Omental fat pad (tissue), 4 donors: ENCODE results near the gene BDKRB2. TPM values are rescaled to one million over a fixed set of nuclear protein-coding genes. Genes with fewer than 3 reads are reported as not detected.

Source experiments
- ATAC-seq: fragments of 150-250 bp; one replicate; pipeline ENCODE4 v1.9.1; 2016; ENCODE audit warnings: mild to moderate bottlenecking, moderate library complexity; ENCODE audit not compliant: low FRiP score
- DNase-seq: peaks from one replicate; pipeline ENCODE4 v3.0.0-alpha.2; 2019; ENCODE audit warnings: low spot score
- CTCF ChIP-seq, 3 donors: fragments of 450-650 bp; IDR thresholded peaks; one replicate each; pipeline ENCODE4 v1.5.1; 2016 to 2017; ENCODE audit warnings: antibody characterized with exemption in 3 of 3, mild to moderate bottlenecking in 3 of 3, moderate library complexity in 2 of 3
- total RNA-seq, 4 donors: library from RNA; depleted of rRNA; stranded (reverse); fragments of >200 nt; gene quantifications; one replicate each; pipeline ENCODE4 v1.1.0, GENCODE V29; 2016

Gene BDKRB2
- total RNA-seq, 4 donors from 2014 or later, result 4.0 to 28.0 (median 12.1) TPM

- no peak for TF ChIP-seq CTCF (IDR thresholded peaks at IDR 0.05)
- DNase-seq (no peak), ATAC-seq (no peak)
Observed at GRCh38 chr14:96264200-96264553, 59.5 kb downstream of the BDKRB2 start.

- TF ChIP-seq CTCF (IDR thresholded peaks at IDR 0.05), result no peak
- no peak for ATAC-seq
- no peak for DNase-seq
Observed at GRCh38 chr14:96264853-96265252, 60.2 kb downstream of the BDKRB2 start.

- ATAC-seq, result no peak
- TF ChIP-seq CTCF (IDR thresholded peaks at IDR 0.05), result no peak
- no peak for DNase-seq
Observed at GRCh38 chr14:96265383-96266095, 60.9 kb downstream of the BDKRB2 start.

GRCh38 chr14:96267336-96267735, 62.7 kb downstream of the BDKRB2 start:
- DNase-seq, result no peak
- TF ChIP-seq CTCF (IDR thresholded peaks at IDR 0.05), result no peak
- no peak for ATAC-seq

- DNase-seq, result no peak
- no peak for ATAC-seq
Observed at GRCh38 chr14:96267916-96268315, 63.3 kb downstream of the BDKRB2 start.

GRCh38 chr14:96268431-96269358, 64.1 kb downstream of the BDKRB2 start:
- DNase-seq, result peak; percentile 63
- no peak for TF ChIP-seq CTCF (IDR thresholded peaks at IDR 0.05)
- peak; percentile 91 for ATAC-seq

More at GRCh38 chr14:96267916-96268315, 63.3 kb downstream of the BDKRB2 start:
- TF ChIP-seq CTCF (IDR thresholded peaks at IDR 0.05), result no peak
